Astrocyte (in vitro differentiated cells and primary cell): Measurements from ENCODE around the gene CD151. TPM values are rescaled to one million over a fixed set of nuclear protein-coding genes. Genes with fewer than 3 reads are reported as not detected.

ENCODE experiments used
- DNase-seq: peaks from one replicate; pipeline ENCODE4 v3.0.0-alpha.2; 2010; ENCODE audit warnings: low read depth
- FAIRE-seq: peaks from 2 replicates; lab custom pipeline; 2011; peaks lifted over from hg19 to GRCh38; lab: Jason Lieb, UNC
- H2AFZ ChIP-seq: 2 replicates; pipeline ENCODE4 v1.6.0; 2012; ENCODE audit warnings: low read depth, low read length, inconsistent platforms
- H3K27ac ChIP-seq: 2 replicates; pipeline ENCODE4 v1.5.1; 2011; ENCODE audit warnings: low read depth, low read length, inconsistent platforms
- H3K27me3 ChIP-seq: 2 replicates; pipeline ENCODE4 v1.6.0; 2011; ENCODE audit warnings: low read length, inconsistent platforms; ENCODE audit not compliant: insufficient read depth
- H3K36me3 ChIP-seq: 2 replicates; pipeline ENCODE4 v1.5.1; 2011; ENCODE audit warnings: low read length, inconsistent platforms; ENCODE audit not compliant: insufficient read depth
- H3K4me1 ChIP-seq: 2 replicates; pipeline ENCODE4 v1.5.1; 2011; ENCODE audit warnings: low read length, inconsistent platforms; ENCODE audit not compliant: insufficient read depth
- H3K4me2 ChIP-seq: 2 replicates; pipeline ENCODE4 v1.6.0; 2012; ENCODE audit warnings: low read length, inconsistent platforms
- H3K4me3 ChIP-seq: 2 replicates; pipeline ENCODE4 v1.5.1; 2011; ENCODE audit warnings: low read depth, mild to moderate bottlenecking, low read length, inconsistent platforms; ENCODE audit not compliant: insufficient read depth
- H3K79me2 ChIP-seq: 2 replicates; pipeline ENCODE4 v1.6.0; 2012; ENCODE audit warnings: mild to moderate bottlenecking, low read length, inconsistent platforms; ENCODE audit not compliant: insufficient read depth
- H3K9ac ChIP-seq: 2 replicates; pipeline ENCODE4 v1.6.0; 2012; ENCODE audit warnings: mild to moderate bottlenecking, low read length, inconsistent platforms
- H3K9me3 ChIP-seq: 2 replicates; pipeline ENCODE4 v1.5.1; 2012; ENCODE audit warnings: low read depth, mild to moderate bottlenecking, low read length, inconsistent platforms; ENCODE audit not compliant: insufficient read depth
- H4K20me1 ChIP-seq: 2 replicates; pipeline ENCODE4 v1.6.0; 2012; ENCODE audit warnings: low read length, inconsistent platforms; ENCODE audit not compliant: insufficient read depth
- H3K27ac Mint-ChIP-seq: one replicate; pipeline ENCODE4 v1.8.0; 2021; ENCODE audit warnings: mild to moderate bottlenecking, mixed read lengths; ENCODE audit not compliant: unreplicated experiment
- H3K27me3 Mint-ChIP-seq: one replicate; pipeline ENCODE4 v1.8.0; 2021; ENCODE audit warnings: low read depth, mixed read lengths; ENCODE audit not compliant: unreplicated experiment
- H3K36me3 Mint-ChIP-seq: one replicate; pipeline ENCODE4 v1.8.0; 2021; ENCODE audit warnings: low read depth, mixed read lengths; ENCODE audit not compliant: unreplicated experiment
- H3K4me1 Mint-ChIP-seq: one replicate; pipeline ENCODE4 v1.8.0; 2021; ENCODE audit warnings: low read depth, mixed read lengths; ENCODE audit not compliant: unreplicated experiment
- H3K4me3 Mint-ChIP-seq: one replicate; pipeline ENCODE4 v1.8.0; 2021; ENCODE audit warnings: mild to moderate bottlenecking, moderate library complexity, mixed read lengths; ENCODE audit not compliant: unreplicated experiment
- H3K9me3 Mint-ChIP-seq: one replicate; pipeline ENCODE4 v1.8.0; 2021; ENCODE audit warnings: mild to moderate bottlenecking, mixed read lengths; ENCODE audit not compliant: unreplicated experiment
- CTCF ChIP-seq: IDR thresholded peaks from 2 replicates; pipeline ENCODE4 v1.5.1; 2011; ENCODE audit warnings: low read depth, mild to moderate bottlenecking, inconsistent platforms, low read length, moderate library complexity; ENCODE audit not compliant: insufficient read depth
- EZH2 ChIP-seq: IDR thresholded peaks from 2 replicates; pipeline ENCODE4 v1.6.1; 2012; ENCODE audit warnings: mild to moderate bottlenecking, low read length, inconsistent platforms; ENCODE audit not compliant: insufficient read depth
- total RNA-seq: library from RNA; stranded (reverse); gene quantifications from 2 replicates; pipeline ENCODE4 v1.2.1, GENCODE V29; 2021

Gene CD151
- total RNA-seq, 1 donor from 2014 or later = 421 TPM

GRCh38 chr11:883527-883926 is 50.8 kb downstream of the CD151 start:
- peaks cover 14% of the 10 kb centered on the region for H4K20me1 ChIP-seq
- FAIRE-seq = no peak

GRCh38 chr11:884578-885070 is 51.9 kb downstream of the CD151 start:
- no peak overlapping the region for H3K27ac Mint-ChIP-seq
- H3K9me3 Mint-ChIP-seq = no peaks in the 10 kb centered on the region
- Histone ChIP-seq H2AFZ (no peak overlapping the region), H3K9ac (no peak overlapping the region), H4K20me1 (peaks cover 10% of the 10 kb centered on the region), H3K4me3 (no peak overlapping the region), H3K79me2 (no peaks in the 10 kb centered on the region), H3K36me3 (no peaks in the 10 kb centered on the region), H3K9me3 (no peaks in the 10 kb centered on the region), H3K4me2 (no peak overlapping the region), H3K27me3 (no peaks in the 10 kb centered on the region), H3K27ac (no peak overlapping the region), H3K4me1 (no peaks in the 10 kb centered on the region)
- FAIRE-seq = no peak
- TF ChIP-seq CTCF = no peak
- TF ChIP-seq EZH2 = no peak
- H3K27me3 Mint-ChIP-seq = no peaks in the 10 kb centered on the region
- DNase-seq = no peak
- H3K4me1 Mint-ChIP-seq = peaks cover 4% of the 10 kb centered on the region
- H3K4me3 Mint-ChIP-seq = no peak overlapping the region
- H3K36me3 Mint-ChIP-seq = peaks cover 15% of the 10 kb centered on the region

More at GRCh38 chr11:883527-883926, 50.8 kb downstream of the CD151 start:
- no peaks in the 10 kb centered on the region for H3K27me3 ChIP-seq
- H3K4me2 ChIP-seq = no peak overlapping the region
- Mint-ChIP-seq H3K9me3 (no peaks in the 10 kb centered on the region), H3K4me3 (no peak overlapping the region), H3K27me3 (no peaks in the 10 kb centered on the region), H3K36me3 (peaks cover 15% of the 10 kb centered on the region), H3K27ac (no peak overlapping the region), H3K4me1 (peaks cover 4% of the 10 kb centered on the region)
- no peaks in the 10 kb centered on the region for H3K79me2 ChIP-seq
- H3K36me3 ChIP-seq = no peaks in the 10 kb centered on the region
- no peak overlapping the region for H3K27ac ChIP-seq
- DNase-seq = no peak
- H2AFZ ChIP-seq = no peak overlapping the region
- H3K4me1 ChIP-seq = no peaks in the 10 kb centered on the region
- TF ChIP-seq EZH2 (no peak), CTCF (no peak)
- H3K4me3 ChIP-seq = no peak overlapping the region
- no peak overlapping the region for H3K9ac ChIP-seq
- no peaks in the 10 kb centered on the region for H3K9me3 ChIP-seq

- no peak for DNase-seq
- Mint-ChIP-seq H3K36me3 (peaks cover 15% of the 10 kb centered on the region), H3K4me1 (peaks cover 4% of the 10 kb centered on the region), H3K9me3 (no peaks in the 10 kb centered on the region), H3K4me3 (no peak overlapping the region), H3K27ac (no peak overlapping the region), H3K27me3 (no peaks in the 10 kb centered on the region)
- Histone ChIP-seq H3K9ac (no peak overlapping the region), H3K27me3 (no peaks in the 10 kb centered on the region), H3K4me1 (no peaks in the 10 kb centered on the region), H3K36me3 (no peaks in the 10 kb centered on the region), H3K9me3 (no peaks in the 10 kb centered on the region), H3K4me3 (no peak overlapping the region), H2AFZ (no peak overlapping the region), H3K27ac (no peak overlapping the region), H4K20me1 (peaks cover 12% of the 10 kb centered on the region), H3K4me2 (no peak overlapping the region), H3K79me2 (no peaks in the 10 kb centered on the region)
- TF ChIP-seq EZH2 (no peak), CTCF (no peak)
- no peak for FAIRE-seq
These were observed 53.8 kb downstream of the CD151 start for GRCh38 chr11:886568-886967.
